GM23338 (cell line): ENCODE results near the gene HIVEP1. TPM values are rescaled to one million over a fixed set of nuclear protein-coding genes. Genes with fewer than 3 reads are reported as not detected.

Source experiments
- ATAC-seq: fragments of 200-7000 bp; cut with Tn5 transposase; 3 replicates; pipeline ENCODE4 v1.9.1; 2020
- DNase-seq: peaks from one replicate; pipeline ENCODE4 v3.0.0-alpha.2; 2015; ENCODE audit warnings: low spot score
- H2AFZ ChIP-seq: fragments of 200-600 bp; sonication (generic); 2 replicates; pipeline ENCODE4 v1.8.0; 2016; ENCODE audit warnings: antibody characterized with exemption, mild to moderate bottlenecking, moderate library complexity
- H3F3A ChIP-seq: fragments of 200-600 bp; sonication (generic); replicated peaks from 2 replicates; pipeline ENCODE4 v1.8.0; 2017; ENCODE audit warnings: antibody characterized with exemption, mixed run types, low read depth
- H3K27ac ChIP-seq: fragments of 200-600 bp; sonication (generic); 2 replicates; pipeline ENCODE4 v1.6.1; 2016; ENCODE audit warnings: low read depth
- H3K27me3 ChIP-seq: fragments of 200-600 bp; sonication (generic); 2 replicates; pipeline ENCODE4 v1.8.0; 2016; ENCODE audit warnings: mild to moderate bottlenecking, mixed run types, moderate library complexity; ENCODE audit not compliant: insufficient read depth
- H3K36me3 ChIP-seq: fragments of 200-600 bp; sonication (generic); 2 replicates; pipeline ENCODE4 v1.8.0; 2016; ENCODE audit warnings: mild to moderate bottlenecking; ENCODE audit not compliant: insufficient read depth
- H3K4me1 ChIP-seq: fragments of 200-600 bp; sonication (generic); 2 replicates; pipeline ENCODE4 v1.8.0; 2016; ENCODE audit warnings: mild to moderate bottlenecking, moderate library complexity; ENCODE audit not compliant: insufficient read depth
- H3K4me2 ChIP-seq: fragments of 200-600 bp; sonication (generic); 2 replicates; pipeline ENCODE4 v1.7.1; 2017; ENCODE audit warnings: mixed run types
- H3K4me3 ChIP-seq: fragments of 200-600 bp; sonication (generic); 2 replicates; pipeline ENCODE4 v1.6.1; 2016; ENCODE audit warnings: mixed run types
- H3K79me2 ChIP-seq: fragments of 200-600 bp; sonication (generic); replicated peaks from 2 replicates; pipeline ENCODE4 v1.8.0; 2017; ENCODE audit warnings: mild to moderate bottlenecking; ENCODE audit not compliant: insufficient read depth
- H3K9me2 ChIP-seq: fragments of 200-600 bp; sonication (generic); 2 replicates; pipeline ENCODE4 v1.8.0; 2017; ENCODE audit not compliant: insufficient read depth
- H4K20me1 ChIP-seq: fragments of 200-600 bp; sonication (generic); replicated peaks from 2 replicates; pipeline ENCODE4 v1.8.0; 2017; ENCODE audit warnings: mild to moderate bottlenecking; ENCODE audit not compliant: insufficient read depth
- H3K27ac Mint-ChIP-seq: 2 replicates; pipeline ENCODE4 v1.8.0; 2020; ENCODE audit warnings: inconsistent platforms, mild to moderate bottlenecking, moderate library complexity, mixed read lengths
- H3K27me3 Mint-ChIP-seq: 3 replicates; pipeline ENCODE4 v1.8.0; 2022; ENCODE audit warnings: low read depth, mild to moderate bottlenecking, moderate library complexity, mixed read lengths, inconsistent platforms; ENCODE audit not compliant: insufficient read depth, poor library complexity
- H3K36me3 Mint-ChIP-seq: 3 replicates; pipeline ENCODE4 v1.8.0; 2021; ENCODE audit warnings: low read depth, mild to moderate bottlenecking, inconsistent platforms, moderate library complexity, mixed read lengths
- H3K4me1 Mint-ChIP-seq: 3 replicates; pipeline ENCODE4 v1.8.0; 2020; ENCODE audit warnings: mild to moderate bottlenecking, inconsistent platforms, mixed read lengths
- H3K4me3 Mint-ChIP-seq: 3 replicates; pipeline ENCODE4 v1.8.0; 2021; ENCODE audit warnings: moderate library complexity, mild to moderate bottlenecking, inconsistent platforms, mixed read lengths
- H3K9me3 Mint-ChIP-seq: 3 replicates; pipeline ENCODE4 v1.8.0; 2020; ENCODE audit warnings: moderate library complexity, mild to moderate bottlenecking, inconsistent platforms, mixed read lengths
- CREB1 ChIP-seq: fragments of 250-450 bp; sonication (Bioruptor Pico); IDR thresholded peaks from 2 replicates; pipeline ENCODE4 v1.5.0; 2020; ENCODE audit warnings: low read depth, mild to moderate bottlenecking, moderate library complexity
- EZH2phosphoT487 ChIP-seq: fragments of 200-600 bp; sonication (generic); IDR thresholded peaks from one replicate; pipeline ENCODE4 v1.8.1; 2018; ENCODE audit warnings: antibody characterized with exemption; ENCODE audit not compliant: unreplicated experiment
- JUNB ChIP-seq: IDR thresholded peaks from one replicate; pipeline ENCODE4 v1.6.1; 2016; ENCODE audit warnings: antibody characterized with exemption; ENCODE audit not compliant: unreplicated experiment
- NANOG ChIP-seq: IDR thresholded peaks from 2 replicates; pipeline ENCODE4 v1.6.1; 2016; ENCODE audit warnings: antibody characterized with exemption, borderline replicate concordance
- POLR2AphosphoS5 ChIP-seq: IDR thresholded peaks from 2 replicates; pipeline ENCODE4 v1.6.1; 2016; ENCODE audit warnings: antibody characterized with exemption, low read depth
- REST ChIP-seq: IDR thresholded peaks from one replicate; pipeline ENCODE4 v1.6.1; 2018; ENCODE audit warnings: antibody characterized with exemption; ENCODE audit not compliant: unreplicated experiment
- STAT1 ChIP-seq: IDR thresholded peaks from one replicate; pipeline ENCODE4 v1.6.1; 2016; ENCODE audit warnings: antibody characterized with exemption; ENCODE audit not compliant: unreplicated experiment
- ZNF114 ChIP-seq: fragments of 250-450 bp; sonication (Bioruptor Pico); IDR thresholded peaks from 2 replicates; pipeline ENCODE4 v1.5.0; 2020; ENCODE audit warnings: mild to moderate bottlenecking, moderate library complexity
- ZNF331 ChIP-seq: fragments of 250-450 bp; sonication (Bioruptor Pico); IDR thresholded peaks from 2 replicates; pipeline ENCODE4 v1.5.0; 2020; ENCODE audit warnings: low read depth, mild to moderate bottlenecking, moderate library complexity
- ZNF462 ChIP-seq: fragments of 250-450 bp; sonication (Bioruptor Pico); IDR thresholded peaks from 2 replicates; pipeline ENCODE4 v1.5.0; 2020; ENCODE audit warnings: mild to moderate bottlenecking, moderate library complexity
- polyA plus RNA-seq: library from polyadenylated mRNA; unstranded; fragments of >200 nt; fragmentation: Nextera tagmentation; extraction: Ambion mirVana; gene quantifications from 2 replicates; pipeline ENCODE4 v1.2.1, GENCODE V29; 2016
- total RNA-seq: library from RNA; depleted of rRNA; stranded (reverse); fragments of >200 nt; shearing (Covaris generic); gene quantifications from 2 replicates; pipeline ENCODE4 v1.2.3, GENCODE V29; 2014

The HIVEP1 gene
- total and polyA plus RNA-seq, 2 experiments from 2014 or later, result 10.1 to 21.7 TPM

- TF ChIP-seq REST, result no peak
- no peak for TF ChIP-seq CREB1 (CRISPR knock-in tag)
- TF ChIP-seq ZNF114 (CRISPR knock-in tag), result no peak
- TF ChIP-seq JUNB, result no peak
- TF ChIP-seq ZNF331 (CRISPR knock-in tag), result no peak
- TF ChIP-seq POLR2AphosphoS5, result no peak
- no peak for TF ChIP-seq STAT1
- no peak for TF ChIP-seq EZH2phosphoT487
These were observed 148.2 kb downstream of the HIVEP1 start (continued) for GRCh38 chr6:12160326-12160725.

- Mint-ChIP-seq H3K4me1 (no peaks in the 10 kb centered on the region; the same call in 2 of the 3 replicates), H3K27ac (no peak overlapping the region), H3K27me3 (peaks cover 2% of the 10 kb centered on the region), H3K4me3 (no peak overlapping the region), H3K9me3 (no peaks in the 10 kb centered on the region), H3K36me3 (peaks cover 31% of the 10 kb centered on the region)
- Histone ChIP-seq H3F3A (no peaks in the 10 kb centered on the region), H3K4me1 (no peaks in the 10 kb centered on the region), H4K20me1 (no peaks in the 10 kb centered on the region; the same call in 1 of the 2 replicates), H3K9me2 (no peaks in the 10 kb centered on the region), H3K27ac (no peak overlapping the region), H3K4me2 (no peak overlapping the region), H3K36me3 (no peaks in the 10 kb centered on the region), H3K27me3 (no peaks in the 10 kb centered on the region), H2AFZ (no peak overlapping the region), H3K79me2 (no peaks in the 10 kb centered on the region), H3K4me3 (no peak overlapping the region)
- ATAC-seq, result no peak
- no peak for DNase-seq
- TF ChIP-seq JUNB, result no peak
- TF ChIP-seq REST, result no peak
- no peak for TF ChIP-seq NANOG
- TF ChIP-seq POLR2AphosphoS5, result no peak
- no peak for TF ChIP-seq ZNF114 (CRISPR knock-in tag)
- no peak for TF ChIP-seq ZNF462 (CRISPR knock-in tag)
- no peak for TF ChIP-seq ZNF331 (CRISPR knock-in tag)
- TF ChIP-seq CREB1 (CRISPR knock-in tag), result no peak
- TF ChIP-seq STAT1, result no peak
These were observed 150.1 kb downstream of the HIVEP1 start for GRCh38 chr6:12162213-12162612.
